SK-N-SH (cell line): ENCODE data around the gene MT1E. TPM values are rescaled to one million over a fixed set of nuclear protein-coding genes. Genes with fewer than 3 reads are reported as not detected.

Experiments
- CTCF ChIA-PET: fragments of 300-600, 350-600 bp; formaldehyde crosslinking; extraction: SDS; loops from one replicate; lab custom pipeline; 2021; lab: Yijun Ruan, JAX
- POLR2A ChIA-PET: fragments of 350-600 bp; sonication (Branson Sonifier 250); formaldehyde crosslinking; extraction: SDS; loops from one replicate; lab custom pipeline; 2020; ENCODE audit warnings: antibody characterized with exemption, inconsistent platforms; lab: Yijun Ruan, JAX
- DNase-seq: peaks from one replicate; pipeline ENCODE4 v3.0.0; 2012
- H2AFZ ChIP-seq: fragments of 200-600 bp; sonication (generic); 2 replicates; pipeline ENCODE4 v1.8.1; 2016; ENCODE audit warnings: antibody characterized with exemption, mild to moderate bottlenecking, low read depth
- H3F3A ChIP-seq: fragments of 200-600 bp; sonication (generic); replicated peaks from 2 replicates; pipeline ENCODE3; 2016; ENCODE audit warnings: antibody characterized with exemption, mild to moderate bottlenecking; ENCODE audit not compliant: insufficient read depth
- H3K27ac ChIP-seq, 2 experiments: fragments of 200-500 bp in 1 of 2; fragments of 200-600 bp in 1 of 2; sonication (Bioruptor generic) in 1 of 2; sonication (generic), shearing (Covaris generic) in 1 of 2; 2 replicates each; pipeline versions ENCODE4 v1.5.1 to v1.6.1; 2014 to 2016; ENCODE audit warnings: low read depth in 2 of 2, inconsistent platforms in 1 of 2, low read length in 1 of 2, mild to moderate bottlenecking in 1 of 2, mixed read lengths in 1 of 2
- H3K27me3 ChIP-seq: fragments of 200-600 bp; sonication (generic), shearing (Covaris generic); 2 replicates; pipeline ENCODE4 v1.6.1; 2016; ENCODE audit warnings: mixed run types; ENCODE audit not compliant: insufficient read depth
- H3K36me3 ChIP-seq, 2 experiments: fragments of 200-500 bp in 1 of 2; fragments of 200-600 bp in 1 of 2; sonication (Bioruptor generic) in 1 of 2; sonication (generic) in 1 of 2; replicated peaks in 1 of 2; 2 replicates each; pipeline versions ENCODE3 to v1.5.1; 2014 to 2016; ENCODE audit warnings: low read length in 1 of 2, mild to moderate bottlenecking in 1 of 2; ENCODE audit not compliant: insufficient read depth in 2 of 2, control insufficient read depth in 1 of 2
- H3K4me1 ChIP-seq, 2 experiments: fragments of 200-500 bp in 1 of 2; fragments of 200-600 bp in 1 of 2; sonication (Bioruptor generic) in 1 of 2; sonication (generic), shearing (Covaris generic) in 1 of 2; 2 replicates each; pipeline versions ENCODE4 v1.5.1 to v1.6.1; 2014 to 2016; ENCODE audit warnings: low read depth in 1 of 2, low read length in 1 of 2, mixed run types in 1 of 2; ENCODE audit not compliant: insufficient read depth in 2 of 2, control insufficient read depth in 1 of 2
- H3K4me2 ChIP-seq: fragments of 200-600 bp; sonication (generic), shearing (Covaris generic); 2 replicates; pipeline ENCODE4 v1.6.1; 2017; ENCODE audit warnings: mixed run types
- H3K4me3 ChIP-seq, 2 experiments: fragments of 200-500 bp in 1 of 2; fragments of 200-600 bp in 1 of 2; sonication (Bioruptor generic) in 1 of 2; sonication (generic), shearing (Covaris generic) in 1 of 2; 2 replicates each; pipeline versions ENCODE4 v1.5.1 to v1.8.1; 2014 to 2016; ENCODE audit warnings: low read depth in 2 of 2, inconsistent platforms in 1 of 2, low read length in 1 of 2, mild to moderate bottlenecking in 1 of 2, mixed read lengths in 1 of 2, moderate library complexity in 1 of 2
- H3K79me2 ChIP-seq: fragments of 200-600 bp; sonication (generic); 2 replicates; pipeline ENCODE4 v1.8.1; 2017; ENCODE audit warnings: mild to moderate bottlenecking; ENCODE audit not compliant: insufficient read depth
- H3K9ac ChIP-seq: fragments of 200-600 bp; sonication (generic); 2 replicates; pipeline ENCODE4 v1.6.1; 2017; ENCODE audit warnings: mixed run types
- H3K9me2 ChIP-seq: fragments of 200-600 bp; sonication (generic); 2 replicates; pipeline ENCODE4 v1.6.1; 2017; ENCODE audit warnings: mixed run types
- H3K9me3 ChIP-seq: fragments of 200-600 bp; sonication (generic); 2 replicates; pipeline ENCODE4 v1.6.1; 2017; ENCODE audit warnings: mixed run types, mild to moderate bottlenecking, moderate library complexity
- H4K20me1 ChIP-seq: fragments of 200-600 bp; sonication (generic); 2 replicates; pipeline ENCODE4 v1.6.1; 2017; ENCODE audit warnings: mild to moderate bottlenecking, mixed run types; ENCODE audit not compliant: insufficient read depth
- ELF1 ChIP-seq: IDR thresholded peaks from 2 replicates; pipeline ENCODE4 v1.4.0; 2012
- EZH2phosphoT487 ChIP-seq: fragments of 200-600 bp; sonication (generic); IDR thresholded peaks from 2 replicates; pipeline ENCODE4 v1.6.1; 2017; ENCODE audit warnings: low read depth, mixed run types, mild to moderate bottlenecking, antibody characterized with exemption, moderate library complexity, borderline replicate concordance
- FOXJ3 ChIP-seq: sonication (generic); formaldehyde crosslinking; IDR thresholded peaks from 2 replicates; pipeline ENCODE4 v1.5.1; 2020; ENCODE audit warnings: mild to moderate bottlenecking, missing genetic modification reagents
- FOXM1 ChIP-seq: IDR thresholded peaks from 2 replicates; pipeline ENCODE4 v1.4.0; 2012; ENCODE audit warnings: low read depth, mild to moderate bottlenecking
- GATA2 ChIP-seq: sonication (generic); formaldehyde crosslinking; IDR thresholded peaks from 2 replicates; pipeline ENCODE4 v1.5.0; 2020; ENCODE audit warnings: mild to moderate bottlenecking, missing genetic modification reagents
- NFIC ChIP-seq: IDR thresholded peaks from 2 replicates; pipeline ENCODE4 v1.4.0; 2012; ENCODE audit warnings: borderline replicate concordance
- PBX3 ChIP-seq: IDR thresholded peaks from 2 replicates; pipeline ENCODE4; 2012
- RFX5 ChIP-seq: IDR thresholded peaks from 2 replicates; pipeline ENCODE4 v1.6.1; 2012; ENCODE audit warnings: mild to moderate bottlenecking, improper control_type of control experiment, low read length
- TCF12 ChIP-seq: IDR thresholded peaks from 2 replicates; pipeline ENCODE4 v1.4.0; 2012
- TEAD4 ChIP-seq: IDR thresholded peaks from 2 replicates; pipeline ENCODE4 v1.4.0; 2012; ENCODE audit warnings: mild to moderate bottlenecking, borderline replicate concordance; ENCODE audit not compliant: insufficient read depth
- USF2 ChIP-seq: fragments of 150-350 bp; IDR thresholded peaks from 2 replicates; pipeline ENCODE4 v1.6.1; 2017; ENCODE audit warnings: antibody characterized with exemption, low read length, low read depth, borderline replicate concordance
- YY1 ChIP-seq: IDR thresholded peaks from 2 replicates; pipeline ENCODE4 v1.4.0; 2012; ENCODE audit warnings: low read depth, mild to moderate bottlenecking
- WGBS: methylation state at CpG from one replicate; pipeline ENCODE4 v1.1.6; 2017; ENCODE audit warnings: low lambda C conversion rate; 5-methylcytosine and 5-hydroxymethylcytosine counted together
- polyA plus RNA-seq, 3 experiments: library from polyadenylated mRNA; depleted of rRNA; stranded (reverse); fragments of >200 nt; gene quantifications; 2 replicates each; pipeline ENCODE4 v1.2.3, GENCODE V29; 2012
- TF ChIP-seq, protein P1 (sequence below): IDR thresholded peaks from 2 replicates; pipeline ENCODE4 v1.4.0; 2012; ENCODE audit warnings: low read depth, borderline replicate concordance
- TF ChIP-seq, protein P2 (sequence below): fragments of 150-350 bp; IDR thresholded peaks from 2 replicates; pipeline ENCODE4 v1.6.1; 2016; ENCODE audit warnings: mild to moderate bottlenecking, low read depth, low read length

The MT1E gene
- polyA plus RNA-seq, 1 of the 3 experiments (the other 2 are of a cell fraction) = 205 TPM

- 0 out of 2 replicates have a peak, but pooled peaks have one; percentile 34 for TF ChIP-seq FOXJ3 (CRISPR knock-in tag)
- TF ChIP-seq PBX3 = peak; percentile 44; the same call in 1 of the 2 replicates
- peak; percentile 38; the same call in 1 of the 2 replicates for TF ChIP-seq NFIC
- TF ChIP-seq TEAD4 = no peak
- 0 out of 2 replicates have a peak, but pooled peaks have one; percentile 51 for TF ChIP-seq FOXM1
- TF ChIP-seq, protein P1, sequence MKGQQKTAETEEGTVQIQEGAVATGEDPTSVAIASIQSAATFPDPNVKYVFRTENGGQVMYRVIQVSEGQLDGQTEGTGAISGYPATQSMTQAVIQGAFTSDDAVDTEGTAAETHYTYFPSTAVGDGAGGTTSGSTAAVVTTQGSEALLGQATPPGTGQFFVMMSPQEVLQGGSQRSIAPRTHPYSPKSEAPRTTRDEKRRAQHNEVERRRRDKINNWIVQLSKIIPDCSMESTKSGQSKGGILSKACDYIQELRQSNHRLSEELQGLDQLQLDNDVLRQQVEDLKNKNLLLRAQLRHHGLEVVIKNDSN = no peak
- no peak for TF ChIP-seq USF2
- TF ChIP-seq EZH2phosphoT487 = no peak
- no peak for TF ChIP-seq YY1
Measured at GRCh38 chr16:56608043-56608875, 17.3 kb upstream of the MT1E start, which contains the start of gene MT2A (continued).

GRCh38 chr16:56608876-56609462, 16.6 kb upstream of the MT1E start:
- peak overlapping the region; percentile 88 for H3K4me2 ChIP-seq
- H3K79me2 ChIP-seq = peaks cover 30% of the 10 kb centered on the region
- DNase-seq = peak; percentile 43
- no peaks in the 10 kb centered on the region for H3K9me3 ChIP-seq
- H3K4me1 ChIP-seq = peaks cover 39 to 46% of the 10 kb centered on the region in 2 experiments; a peak in 3 of 4 replicates
- POLR2A ChIA-PET = interaction anchor here (0.7 kb wide), 1 partner anchor 21 kb away, joined by 3 read pairs; no protein-coding TSS in a partner anchor
- no peaks in the 10 kb centered on the region; the same call in 1 of the 2 replicates for H4K20me1 ChIP-seq
- H3K27me3 ChIP-seq = no peaks in the 10 kb centered on the region
- H2AFZ ChIP-seq = no peak overlapping the region
- H3K9me2 ChIP-seq = no peaks in the 10 kb centered on the region
- peak overlapping the region; percentile 90 for H3K9ac ChIP-seq
- peak overlapping the region; percentile 72 to 94 for H3K4me3 ChIP-seq
- peak overlapping the region; percentile 77 to 96 for H3K27ac ChIP-seq
- TF ChIP-seq, protein P2, sequence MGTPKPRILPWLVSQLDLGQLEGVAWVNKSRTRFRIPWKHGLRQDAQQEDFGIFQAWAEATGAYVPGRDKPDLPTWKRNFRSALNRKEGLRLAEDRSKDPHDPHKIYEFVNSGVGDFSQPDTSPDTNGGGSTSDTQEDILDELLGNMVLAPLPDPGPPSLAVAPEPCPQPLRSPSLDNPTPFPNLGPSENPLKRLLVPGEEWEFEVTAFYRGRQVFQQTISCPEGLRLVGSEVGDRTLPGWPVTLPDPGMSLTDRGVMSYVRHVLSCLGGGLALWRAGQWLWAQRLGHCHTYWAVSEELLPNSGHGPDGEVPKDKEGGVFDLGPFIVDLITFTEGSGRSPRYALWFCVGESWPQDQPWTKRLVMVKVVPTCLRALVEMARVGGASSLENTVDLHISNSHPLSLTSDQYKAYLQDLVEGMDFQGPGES = no peak
- no peak for TF ChIP-seq RFX5
- 0 out of 2 replicates have a peak, but pooled peaks have one; percentile 8 for TF ChIP-seq TEAD4
- peak; percentile 48; the same call in 1 of the 2 replicates for TF ChIP-seq GATA2 (CRISPR knock-in tag)
- no peak for TF ChIP-seq FOXJ3 (CRISPR knock-in tag)
- no peak for TF ChIP-seq TCF12
- no peak for TF ChIP-seq ELF1
- TF ChIP-seq, all 33 proteins: peak for 2
- WGBS = under 1% methylated on average over 21 of the region's 21 CpGs
- Histone ChIP-seq H3F3A (peaks cover 66% of the 10 kb centered on the region), H3K36me3 (no peaks in the 10 kb centered on the region)
- CTCF ChIA-PET = interaction anchor here (1.5 to 1.8 kb wide), 2 partner anchors 9 to 180 kb away, joined by 6 to 7 read pairs; no protein-coding TSS in a partner anchor
